ENCODE results near the gene PEX14. TPM values are rescaled to one million over a fixed set of nuclear protein-coding genes. Genes with fewer than 3 reads are reported as not detected.

PEX14 gene
- total and polyA plus RNA-seq, 9 of the 15 experiments (the other 6 are each of a cell fraction or from before 2014, with no cell fraction given) = 2.6 to 45.7 (median 22.7) TPM

DNA sequence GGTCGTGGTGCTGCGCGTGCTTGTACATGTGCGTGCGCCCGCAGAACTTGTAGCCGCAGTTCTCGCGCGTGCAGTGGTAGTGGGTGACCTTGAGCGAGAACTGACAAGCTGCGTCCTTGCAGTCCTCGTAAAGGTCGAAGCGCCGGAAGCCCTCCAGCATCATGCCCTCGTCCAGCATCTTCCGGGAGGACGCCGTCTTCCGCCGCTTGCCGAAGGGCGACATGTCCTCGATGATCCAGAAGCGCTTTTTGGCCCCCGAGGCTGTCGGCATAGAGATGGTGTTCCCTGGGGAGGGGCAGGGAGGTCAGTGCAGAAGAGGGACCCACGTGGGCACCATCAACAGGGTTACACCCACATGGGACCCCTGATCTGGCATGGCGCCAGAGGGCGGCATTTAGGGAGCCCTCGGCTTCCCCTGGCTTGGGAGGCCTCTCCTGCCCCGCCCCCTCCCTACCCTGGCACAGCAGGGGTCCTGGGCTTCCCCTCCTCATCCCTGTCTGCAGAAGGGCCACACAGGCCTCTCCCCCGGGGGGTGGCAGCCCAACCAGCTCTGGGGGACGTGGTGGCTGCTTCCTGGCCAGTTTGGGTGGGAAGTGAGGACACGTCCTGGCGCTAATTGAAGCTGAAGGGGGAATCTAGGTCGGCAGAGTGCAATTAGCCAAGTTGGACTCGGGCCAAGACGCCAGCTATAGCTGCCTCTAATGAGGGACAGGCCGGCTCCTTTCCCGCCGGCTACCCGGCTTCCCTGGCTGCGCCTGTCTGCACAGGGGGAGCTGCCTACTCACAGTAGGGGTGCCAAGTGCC is 165.2 kb downstream of the PEX14 start:
- Histone ChIP-seq H3K9me3 (replicated peaks; ENCODE audit: control insufficient read depth, insufficient read depth, low read depth, low read length) (no peaks in the 10 kb centered on the region), H3K9ac (ENCODE audit: insufficient read depth in 1 of 2, low read depth in 2 of 2, low read length in 2 of 2) (peak overlapping the region in 1 of 2 experiments; percentile 28; a peak in 1 of 4 replicates), H3K27ac (ENCODE audit: extremely low read depth, low read depth, low read length) (no peak overlapping the region), H3K79me2 (ENCODE audit: control insufficient read depth, insufficient read depth, low read length) (no peaks in the 10 kb centered on the region), H3K4me3 (no peak overlapping the region), H3K4me2 (ENCODE audit: insufficient read depth, low read length) (no peak overlapping the region), H3K9me1 (ENCODE audit: control insufficient read depth, insufficient read depth, low read length) (peaks cover 3% of the 10 kb centered on the region), H3K27me3 (ENCODE audit: control insufficient read depth in 2 of 2, insufficient read depth in 2 of 2, low read length in 2 of 2) (peaks cover 14 to 32% of the 10 kb centered on the region in 2 experiments; a peak in 4 of 5 replicates), H3K36me3 (ENCODE audit: control insufficient read depth, insufficient read depth, low read length) (no peaks in the 10 kb centered on the region), H4K20me1 (replicated peaks; ENCODE audit: control insufficient read depth, insufficient read depth, low read length) (peaks cover 9% of the 10 kb centered on the region; the same call in 1 of the 2 replicates), H2AFZ (ENCODE audit: low read depth, low read length) (no peak overlapping the region), H3K4me1 (replicated peaks in 1 of 2; ENCODE audit: control insufficient read depth in 2 of 2, insufficient read depth in 2 of 2, low read length in 2 of 2) (peaks cover 0 to 69% of the 10 kb centered on the region in 2 experiments; a peak in 3 of 5 replicates)
- ATAC-seq = no peak
- WGBS (ENCODE audit: insufficient coverage, low coverage, missing lambda C conversion rate) = 40% methylated on average over 30 of the region's 45 CpGs
- peak in 1 of 4 experiments; percentile 42 for DNase-seq (ENCODE audit: extremely low read depth in 1 of 4, low spot score in 3 of 4)
- in situ Hi-C loops (cut with MboI) (no loop called here), intact Hi-C loops (cut with micrococcal nuclease) (no loop called here)
- no peak for FAIRE-seq
- ChIA-PET POLR2A (interaction anchor here (0.8 to 1.0 kb wide), 2 partner anchors 11 to 106 kb away, joined by 3 to 4 read pairs; no protein-coding TSS in a partner anchor), CTCF (ENCODE audit: low intra/inter-chr PET ratio) (no interaction called here)
- no peak for TF ChIP-seq ZNF217 (CRISPR knock-in tag; IDR thresholded peaks at IDR 0.05)
- peak; percentile 87 for TF ChIP-seq NFIC (IDR thresholded peaks at IDR 0.05)
- peak; percentile 3; the same call in 1 of the 2 replicates for TF ChIP-seq ZBTB33 (CRISPR knock-in tag; IDR thresholded peaks at IDR 0.05)
- TF ChIP-seq NR1H2 (CRISPR knock-in tag; IDR thresholded peaks at IDR 0.05) = no peak
- no TSS peak for BruUV-seq (replicated peaks)
